MM.1S (cell line): ENCODE measurements around the gene OR5K1.

Experiments used
- DNase-seq: peaks from one replicate; pipeline ENCODE4 v3.0.0-alpha.2; 2015
- H2AFZ ChIP-seq: fragments of 300-600 bp; sonication (generic); 2 replicates; pipeline ENCODE4 v1.6.0; 2016; ENCODE audit warnings: antibody characterized with exemption, low read length
- H3F3A ChIP-seq: fragments of 300-600 bp; sonication (generic); 2 replicates; pipeline ENCODE4 v1.6.1; 2016; ENCODE audit warnings: mild to moderate bottlenecking, antibody characterized with exemption, low read length, moderate library complexity, mixed read lengths; ENCODE audit not compliant: insufficient read depth
- H3K27ac ChIP-seq: fragments of 300-600 bp; sonication (generic); 2 replicates; pipeline ENCODE4 v1.5.1; 2016; ENCODE audit warnings: mild to moderate bottlenecking, low read length
- H3K27me3 ChIP-seq: fragments of 300-600 bp; sonication (generic); replicated peaks from 2 replicates; pipeline ENCODE4 v1.6.0; 2016; ENCODE audit warnings: low read length; ENCODE audit not compliant: insufficient read depth
- H3K36me3 ChIP-seq: fragments of 300-600 bp; sonication (generic); replicated peaks from 2 replicates; pipeline ENCODE4 v1.6.1; 2016; ENCODE audit warnings: mild to moderate bottlenecking, low read length, mixed read lengths; ENCODE audit not compliant: insufficient read depth
- H3K4me1 ChIP-seq: fragments of 300-600 bp; sonication (generic); 2 replicates; pipeline ENCODE4 v1.6.1; 2016; ENCODE audit warnings: low read length, mixed read lengths
- H3K4me2 ChIP-seq: fragments of 300-600 bp; sonication (generic); 2 replicates; pipeline ENCODE4 v1.6.0; 2016; ENCODE audit warnings: low read depth, low read length
- H3K4me3 ChIP-seq: fragments of 300-600 bp; sonication (generic); 2 replicates; pipeline ENCODE4 v1.5.1; 2016; ENCODE audit warnings: low read length, mixed read lengths
- H3K79me2 ChIP-seq: fragments of 300-600 bp; sonication (generic); 2 replicates; pipeline ENCODE4 v1.6.1; 2016; ENCODE audit warnings: mixed run types, low read length, mixed read lengths
- H3K9ac ChIP-seq: fragments of 300-600 bp; sonication (generic); 2 replicates; pipeline ENCODE4 v1.6.1; 2016; ENCODE audit warnings: low read length, mixed read lengths
- H3K9me2 ChIP-seq: fragments of 300-600 bp; sonication (generic); replicated peaks from 2 replicates; pipeline ENCODE4 v1.6.1; 2016; ENCODE audit warnings: mild to moderate bottlenecking, low read length, mixed read lengths; ENCODE audit not compliant: insufficient read depth
- H3K9me3 ChIP-seq: fragments of 300-600 bp; sonication (generic); replicated peaks from 2 replicates; pipeline ENCODE4 v1.6.1; 2016; ENCODE audit warnings: mild to moderate bottlenecking, low read length, mixed read lengths; ENCODE audit not compliant: insufficient read depth
- H4K20me1 ChIP-seq: fragments of 300-600 bp; sonication (generic); 2 replicates; pipeline ENCODE4 v1.6.1; 2016; ENCODE audit warnings: mild to moderate bottlenecking, low read length, moderate library complexity, mixed read lengths; ENCODE audit not compliant: insufficient read depth
- CTCF ChIP-seq: fragments of 300-600 bp; sonication (generic); IDR thresholded peaks from 2 replicates; pipeline ENCODE4 v1.5.1; 2016; ENCODE audit warnings: antibody characterized with exemption, low read length, mixed read lengths
- EZH2 ChIP-seq: fragments of 300-600 bp; sonication (generic); optimal IDR thresholded peaks from 2 replicates; pipeline ENCODE3; 2017; ENCODE audit warnings: low read depth, mild to moderate bottlenecking, antibody characterized with exemption, low read length, mixed read lengths
- EZH2phosphoT487 ChIP-seq: fragments of 300-600 bp; sonication (generic); IDR thresholded peaks from 2 replicates; pipeline ENCODE4 v1.6.1; 2018; ENCODE audit warnings: antibody characterized with exemption, low read length

Gene OR5K1

GRCh38 chr3:98462901-98463300 lies at the start of gene OR5K1:
OR5K1 (plus strand) TSS chr3:98463201; CDS start chr3:98469577, 6,376 bp downstream.
- Histone ChIP-seq H3K4me2 (no peak within 1 kb of the TSS), H3K9me2 (no peaks in the 10 kb centered on the region), H3K79me2 (no peaks in the 10 kb centered on the region), H2AFZ (no peak within 1 kb of the TSS), H4K20me1 (no peaks in the 10 kb centered on the region), H3K4me3 (no peak within 1 kb of the TSS), H3K9ac (no peak within 1 kb of the TSS), H3F3A (no peaks in the 10 kb centered on the region), H3K36me3 (no peaks in the 10 kb centered on the region), H3K27me3 (no peaks in the 10 kb centered on the region), H3K27ac (no peak within 1 kb of the TSS), H3K9me3 (no peaks in the 10 kb centered on the region), H3K4me1 (no peaks in the 10 kb centered on the region)
- no peak for TF ChIP-seq CTCF
- DNase-seq = no peak

- no peak overlapping the region for H3K4me3 ChIP-seq
- H3K27ac ChIP-seq = no peak overlapping the region
- H3K9me3 ChIP-seq = no peaks in the 10 kb centered on the region
- no peak overlapping the region for H3K9ac ChIP-seq
- H3K79me2 ChIP-seq = no peaks in the 10 kb centered on the region
- no peak overlapping the region for H2AFZ ChIP-seq
- no peak overlapping the region for H3K4me2 ChIP-seq
- no peaks in the 10 kb centered on the region for H3K9me2 ChIP-seq
- TF ChIP-seq EZH2 = no peak
- no peak for TF ChIP-seq EZH2phosphoT487
- no peak for TF ChIP-seq CTCF
- H3F3A ChIP-seq = no peaks in the 10 kb centered on the region
- H3K36me3 ChIP-seq = no peaks in the 10 kb centered on the region
- no peaks in the 10 kb centered on the region for H3K27me3 ChIP-seq
- H3K4me1 ChIP-seq = no peaks in the 10 kb centered on the region
- H4K20me1 ChIP-seq = no peaks in the 10 kb centered on the region
- DNase-seq = no peak
These were observed 30.4 kb upstream of the OR5K1 start for GRCh38 chr3:98432575-98432974.

- Histone ChIP-seq H3K9me2 (no peaks in the 10 kb centered on the region), H3K9ac (no peak overlapping the region), H3F3A (no peaks in the 10 kb centered on the region), H3K27ac (no peak overlapping the region), H3K27me3 (no peaks in the 10 kb centered on the region), H3K4me1 (no peaks in the 10 kb centered on the region), H3K4me3 (no peak overlapping the region), H4K20me1 (no peaks in the 10 kb centered on the region), H2AFZ (no peak overlapping the region), H3K36me3 (no peaks in the 10 kb centered on the region), H3K9me3 (no peaks in the 10 kb centered on the region), H3K79me2 (no peaks in the 10 kb centered on the region), H3K4me2 (no peak overlapping the region)
- DNase-seq = no peak
- TF ChIP-seq EZH2 = no peak
- no peak for TF ChIP-seq CTCF
- no peak for TF ChIP-seq EZH2phosphoT487
These were observed 29.2 kb upstream of the OR5K1 start for GRCh38 chr3:98433764-98434163.

- DNase-seq = no peak
- Histone ChIP-seq H3K9me3 (no peaks in the 10 kb centered on the region), H3K9ac (no peak overlapping the region), H4K20me1 (no peaks in the 10 kb centered on the region), H3K4me1 (no peaks in the 10 kb centered on the region), H3K4me2 (no peak overlapping the region), H3K27me3 (no peaks in the 10 kb centered on the region), H2AFZ (no peak overlapping the region), H3K9me2 (no peaks in the 10 kb centered on the region), H3K4me3 (no peak overlapping the region), H3K27ac (no peak overlapping the region), H3K36me3 (no peaks in the 10 kb centered on the region), H3F3A (no peaks in the 10 kb centered on the region), H3K79me2 (no peaks in the 10 kb centered on the region)
- TF ChIP-seq CTCF = no peak
- TF ChIP-seq EZH2phosphoT487 = no peak
- TF ChIP-seq EZH2 = no peak
These were observed 28.6 kb upstream of the OR5K1 start for GRCh38 chr3:98434412-98434811.
